EH (cell line): ENCODE results near the gene CSRP3.

Source experiments
- DNase-seq: peaks from one replicate; pipeline ENCODE4 v3.0.0-alpha.2; 2015; ENCODE audit warnings: low read depth

CSRP3 gene

GRCh38 chr11:19225123-19225522 lies 23.3 kb upstream of the CSRP3 start:
- DNase-seq, result no peak

GRCh38 chr11:19220903-19221724 lies 19.3 kb upstream of the CSRP3 start:
- DNase-seq, result no peak

DNA sequence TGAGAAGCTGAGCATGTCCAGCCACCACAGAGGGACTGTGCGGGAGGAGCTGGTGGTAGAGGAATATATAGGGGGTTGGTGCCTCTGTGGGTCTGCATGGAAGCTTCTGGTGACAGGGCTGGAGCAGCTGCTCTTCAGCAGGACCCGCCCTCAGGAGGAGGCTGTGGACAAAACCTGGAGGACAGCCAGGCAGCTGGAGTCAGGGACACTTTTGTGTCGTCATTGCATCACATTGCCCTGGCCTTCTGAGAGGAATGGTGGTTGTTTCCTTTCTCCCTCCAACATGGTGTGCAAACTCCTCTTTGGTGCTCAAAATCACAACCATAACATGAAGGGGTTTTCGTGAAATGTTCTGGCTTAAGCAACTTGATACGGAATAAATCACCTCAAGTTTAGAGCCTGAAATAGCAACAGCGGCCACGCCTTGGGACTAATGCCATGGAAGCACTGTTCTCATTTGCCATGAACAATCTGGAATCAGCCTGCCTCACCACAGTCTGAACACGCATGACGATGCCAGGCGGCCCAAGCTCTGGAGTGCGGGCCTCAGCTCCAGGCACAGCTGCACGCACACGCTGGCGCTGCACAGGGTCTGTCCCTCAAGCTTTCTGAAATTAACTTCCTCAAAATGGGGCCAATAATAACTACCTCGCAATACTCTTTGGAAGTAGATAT lies 17.1 kb upstream of the CSRP3 start:
- no peak for DNase-seq

DNA sequence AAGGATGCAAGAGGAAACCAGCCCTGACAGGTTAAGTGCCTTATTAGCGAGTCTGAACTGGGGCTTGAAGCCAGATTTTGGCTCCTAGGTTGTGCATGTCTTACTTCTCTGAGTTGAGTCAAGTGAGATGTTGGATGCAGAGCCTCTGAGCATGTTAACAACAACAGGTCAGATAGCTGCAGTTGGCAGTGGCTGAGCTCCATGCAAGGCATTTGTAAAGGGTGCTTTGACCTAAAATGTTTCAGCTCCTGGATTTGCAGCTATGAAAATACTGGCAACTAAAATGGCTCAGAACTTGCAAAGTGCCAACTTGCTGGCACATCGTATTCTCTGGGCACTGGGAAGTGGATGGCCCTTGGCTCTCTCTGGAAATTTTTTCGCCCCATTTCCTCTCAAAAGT lies 16.4 kb upstream of the CSRP3 start:
- no peak for DNase-seq

GRCh38 chr11:19216709-19217374 lies 15.1 kb upstream of the CSRP3 start:
- DNase-seq, result peak; percentile 13

DNA sequence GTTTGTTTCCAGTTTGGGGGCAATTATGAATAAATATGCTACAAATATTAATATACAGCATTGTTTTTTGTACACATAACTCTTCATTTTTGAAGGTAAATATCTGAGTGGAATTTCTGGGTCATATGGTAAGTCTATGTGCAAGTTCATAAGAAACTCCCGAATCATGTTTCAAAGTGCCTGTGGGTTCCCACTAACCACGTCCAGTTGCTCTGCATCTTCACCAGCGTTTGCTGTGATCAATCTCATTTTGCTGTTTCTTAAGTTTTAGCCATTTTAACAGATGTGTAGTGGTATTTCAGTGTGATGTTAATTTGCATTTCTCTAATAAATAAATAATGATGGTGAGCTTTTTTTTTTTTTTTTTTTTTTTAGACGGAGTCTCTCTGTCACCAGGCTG lies 14.2 kb upstream of the CSRP3 start:
- no peak for DNase-seq

DNA sequence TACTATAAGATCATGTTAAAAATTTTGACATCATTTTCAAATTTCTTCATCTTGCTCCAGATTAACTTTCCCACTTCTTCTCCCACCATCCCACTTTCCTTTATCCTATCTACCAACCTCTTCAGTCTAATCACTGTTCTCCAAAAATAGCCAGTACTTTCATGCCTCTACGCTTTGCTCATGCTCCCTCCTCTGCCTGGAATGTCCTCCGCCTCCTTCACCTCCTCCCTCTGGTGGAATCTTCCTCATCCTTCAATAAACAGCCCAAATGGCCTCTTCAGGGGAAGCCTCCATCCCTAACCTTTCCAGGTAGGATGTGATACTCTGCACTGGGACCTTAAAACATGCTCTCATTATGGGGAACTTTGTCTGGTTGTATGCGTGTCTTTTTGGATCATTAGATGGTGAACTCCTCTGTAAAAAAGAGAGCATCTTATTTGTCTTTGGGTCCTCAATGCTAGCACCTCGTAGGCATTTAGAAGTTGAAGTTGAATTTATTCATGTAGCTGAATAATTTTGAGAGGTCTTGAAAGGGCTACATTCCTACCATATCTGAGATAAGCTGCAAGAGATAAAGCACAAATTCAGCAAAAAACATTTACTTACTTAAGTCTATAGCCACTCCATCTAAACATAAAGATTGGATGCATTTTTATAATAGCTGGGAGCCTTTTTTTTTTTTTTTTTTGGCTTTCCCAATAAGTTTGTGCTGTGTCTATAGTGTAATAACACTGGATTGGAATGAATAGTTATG lies 8.0 kb upstream of the CSRP3 start:
- DNase-seq, result peak; percentile 41

DNA sequence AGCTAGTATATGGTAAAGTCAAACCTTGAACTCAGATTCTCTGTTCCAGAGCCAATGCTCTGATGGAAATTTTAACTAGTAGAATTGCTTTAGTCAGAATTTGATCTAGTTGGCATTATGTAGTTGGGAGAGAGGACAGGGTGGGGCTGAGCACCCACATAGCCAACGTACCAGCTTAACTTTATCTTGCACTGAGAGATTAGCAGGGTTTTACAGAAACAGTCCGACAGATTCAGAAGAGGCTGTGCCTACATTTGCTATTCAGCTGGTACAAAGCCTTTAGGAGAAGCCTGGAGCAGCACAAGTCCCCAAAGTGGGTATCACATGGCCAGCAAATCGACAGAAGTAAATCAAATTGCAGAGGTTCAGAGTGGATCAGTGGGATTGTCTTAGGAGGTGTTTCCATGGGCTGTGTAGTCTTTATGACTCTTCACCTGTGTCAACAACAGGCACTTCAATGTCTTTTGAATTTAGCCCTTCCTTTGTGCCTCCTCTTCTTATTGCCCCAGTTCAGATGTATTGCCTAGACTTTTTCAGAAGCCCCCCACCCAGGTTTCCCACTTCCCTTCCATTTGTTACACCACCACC lies 7.3 kb upstream of the CSRP3 start:
- no peak for DNase-seq

- DNase-seq, result no peak
These were observed 6.4 kb upstream of the CSRP3 start for GRCh38 chr11:19208181-19208580.

- no peak for DNase-seq
These were observed 3.1 kb upstream of the CSRP3 start for GRCh38 chr11:19204836-19205235.

DNA sequence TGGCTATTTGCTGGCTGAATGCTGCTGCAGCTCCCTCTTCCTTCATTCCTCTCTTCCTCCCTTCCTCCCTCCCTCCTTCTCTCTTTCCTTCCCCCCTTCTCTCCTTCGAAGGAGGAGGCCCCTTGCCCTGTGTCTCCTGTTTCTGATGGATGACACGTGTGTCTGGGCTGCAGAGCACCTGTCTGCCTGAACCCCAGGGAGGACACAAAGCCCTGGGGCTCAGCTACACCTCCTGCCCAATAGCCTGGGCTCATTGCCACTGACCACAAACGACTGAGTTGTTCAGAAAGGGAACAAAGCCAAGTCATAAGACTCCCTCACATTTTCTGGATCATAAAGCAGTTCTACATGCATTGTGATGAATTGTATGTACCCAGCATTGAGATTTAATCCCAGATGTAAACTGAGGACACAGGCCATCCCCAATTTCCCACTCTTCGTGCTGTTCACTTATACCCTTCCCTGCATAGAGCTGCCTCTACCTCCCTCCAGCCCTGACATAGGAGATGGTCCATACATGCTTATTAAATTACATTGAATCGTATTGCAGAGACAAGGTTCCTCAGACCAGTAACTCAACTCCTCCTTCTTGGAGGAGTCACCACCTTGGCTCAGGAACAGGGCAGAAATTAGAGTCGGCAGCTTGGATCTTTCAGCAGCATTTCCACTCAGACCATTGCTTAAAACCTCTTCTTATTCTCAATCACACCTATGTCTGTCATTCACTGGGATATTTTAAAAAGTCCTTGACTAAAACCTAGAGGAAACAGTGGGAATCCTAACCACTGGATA lies 1.2 kb downstream of the CSRP3 start:
- peak; percentile 56 for DNase-seq

DNA sequence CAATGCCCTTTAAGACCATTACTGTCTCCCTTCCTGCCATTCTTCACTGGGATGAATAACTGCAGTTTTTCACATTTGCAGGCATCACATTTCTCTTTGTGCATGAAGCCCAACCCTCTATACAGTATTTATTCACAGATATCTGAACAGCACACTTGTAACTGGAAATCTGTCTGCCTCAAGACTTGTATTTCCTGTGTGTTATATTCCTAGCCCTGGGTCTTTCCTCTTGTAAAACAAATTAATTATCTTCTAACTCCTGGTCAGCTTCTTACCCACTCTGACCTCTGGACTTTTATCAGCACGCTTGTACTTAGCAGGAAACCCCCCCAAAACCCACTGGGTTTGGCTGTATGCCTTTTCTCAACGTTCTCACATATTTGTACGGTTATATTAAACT lies 2.0 kb downstream of the CSRP3 start:
- DNase-seq, result no peak

GRCh38 chr11:19199048-19199447 lies 2.7 kb downstream of the CSRP3 start:
- DNase-seq, result no peak

GRCh38 chr11:19196432-19196831 lies 5.4 kb downstream of the CSRP3 start:
- DNase-seq, result no peak

DNA sequence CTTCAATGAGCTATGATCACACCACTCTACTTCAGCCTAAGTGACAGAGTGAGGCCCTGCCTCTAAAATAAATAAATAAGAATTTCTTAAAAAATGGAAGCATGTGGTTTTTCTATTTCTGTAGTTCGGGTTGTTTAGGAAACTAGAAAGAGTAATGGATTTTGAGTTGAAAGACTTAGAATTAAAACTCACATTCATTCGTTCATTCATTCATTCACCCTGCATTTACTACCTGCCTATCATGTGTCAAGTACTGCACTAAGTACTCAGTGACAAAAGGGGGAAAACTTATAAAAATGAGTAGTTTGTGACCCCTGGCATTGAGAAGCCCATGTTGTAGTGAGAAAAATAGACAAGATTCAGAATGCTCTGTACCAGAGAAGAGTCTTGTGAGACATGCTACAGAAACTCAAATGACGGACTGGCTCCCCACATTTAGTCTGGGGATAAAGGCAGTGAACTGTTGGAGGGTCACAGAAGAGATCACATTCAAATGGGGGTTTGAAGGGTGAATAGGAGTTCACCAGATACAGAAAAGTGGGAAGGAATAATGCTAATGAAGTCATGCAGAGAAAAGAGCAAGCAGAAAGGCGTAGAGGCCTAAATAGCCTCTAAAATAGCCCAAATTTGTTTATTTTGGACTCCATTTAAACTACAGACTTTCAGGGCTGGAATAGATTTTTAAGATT lies 7.0 kb downstream of the CSRP3 start:
- DNase-seq, result no peak

DNA sequence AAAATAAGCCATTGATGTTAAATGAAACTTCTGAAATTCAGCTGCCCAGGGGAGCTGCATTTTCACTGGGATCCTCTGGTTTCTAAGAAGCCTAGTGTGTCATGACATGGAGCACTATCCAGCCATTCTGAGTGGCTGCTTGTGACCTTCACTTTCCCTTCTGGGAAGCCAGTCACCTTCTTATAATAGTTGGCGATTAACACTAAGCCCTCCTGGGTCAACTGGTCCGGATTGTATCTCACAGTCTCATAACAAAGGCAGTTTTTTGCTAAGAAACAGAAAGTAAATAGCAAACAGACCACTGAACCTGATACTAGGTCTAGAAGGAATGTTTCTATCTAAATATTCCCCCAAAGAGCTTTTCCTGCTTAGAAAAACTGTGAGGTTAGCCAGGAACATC lies 7.9 kb downstream of the CSRP3 start:
- no peak for DNase-seq

- no peak for DNase-seq
These were observed 10.1 kb downstream of the CSRP3 start for GRCh38 chr11:19191530-19192169.

DNA sequence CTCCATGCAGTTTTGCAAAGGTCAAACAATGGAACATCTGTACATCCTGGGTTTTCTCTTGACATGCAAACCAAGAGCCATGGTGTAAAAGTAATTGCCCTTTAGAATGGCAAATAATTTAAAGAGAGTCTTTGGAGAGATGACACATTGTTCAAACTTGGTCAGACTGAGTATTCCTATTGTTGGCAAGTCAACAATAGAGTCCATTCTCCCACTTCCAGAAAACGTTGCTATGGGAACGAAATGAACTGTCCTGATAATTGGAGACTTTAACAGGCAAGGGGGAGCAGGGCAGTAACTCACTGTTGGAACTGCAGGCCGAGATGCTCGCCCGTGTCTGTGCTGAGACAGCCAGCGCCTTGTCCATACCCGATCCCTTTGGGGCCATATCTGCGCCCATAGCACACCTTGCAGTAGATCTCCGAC lies 13.9 kb downstream of the CSRP3 start:
- DNase-seq, result no peak

DNA sequence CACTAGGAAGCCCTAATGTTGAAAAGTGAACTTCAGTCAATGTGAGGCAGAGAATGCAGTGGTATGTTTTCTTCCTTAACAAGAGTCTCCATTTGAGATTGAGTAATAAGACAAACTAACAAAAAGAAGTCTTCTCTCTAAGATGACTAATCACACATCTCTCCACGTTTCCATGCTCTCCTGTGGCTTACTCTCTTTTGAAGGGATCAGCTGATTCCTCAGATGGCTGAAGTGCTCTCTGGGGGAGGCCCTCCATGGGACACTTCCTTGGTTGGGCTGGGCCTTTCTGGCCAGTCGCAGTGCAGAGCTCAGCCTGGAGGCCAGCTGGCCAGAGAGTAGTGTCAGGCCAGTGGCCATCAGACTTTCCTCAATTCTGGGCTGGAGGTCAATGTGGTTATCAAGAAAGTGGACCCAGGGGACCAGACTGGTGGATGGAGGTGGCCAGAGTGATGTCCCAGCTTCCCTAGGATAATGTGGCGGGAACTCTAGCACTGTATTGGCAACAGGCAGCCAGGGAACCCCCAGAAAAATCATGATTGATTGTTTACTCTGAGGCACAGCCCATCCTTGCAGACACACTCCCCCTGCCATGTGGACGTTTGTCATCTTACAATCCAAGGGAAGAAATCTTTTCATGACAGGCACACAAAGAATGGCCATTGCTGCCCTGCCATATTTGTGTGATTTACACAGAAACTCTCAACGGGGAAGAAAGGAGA lies 14.5 kb downstream of the CSRP3 start:
- peak; percentile 48 for DNase-seq
